Spleen (tissue), 7 donors: ENCODE results near the gene THY1.
"Not testable (repeated sequence)": the region's sequence is repeated elsewhere in the genome, so short reads cannot be mapped to it uniquely, and the experiment has no call there.

Experiments used
- CTCF ChIP-seq, 11 experiments: fragments of 200-600 bp in 7 of 11; fragments of 450-650 bp in 4 of 11; sonication (generic) in 4 of 11; IDR thresholded peaks in 8 of 11; conservative IDR thresholded peaks in 3 of 11; 1 replicate in 7 of 11; 2 replicates in 4 of 11; pipeline versions ENCODE4 v1.4.0 to v1.8.0; 2016 to 2021; ENCODE audit warnings: antibody characterized with exemption in 11 of 11, inconsistent platforms in 4 of 11, mild to moderate bottlenecking in 1 of 11
- POLR2A ChIP-seq, 3 donors: fragments of 450-650 bp; IDR thresholded peaks; one replicate each; pipeline ENCODE4 v1.5.1; 2017; ENCODE audit warnings: antibody characterized with exemption in 3 of 3, mild to moderate bottlenecking in 1 of 3
- donor health status: DM: no; HTN: no; CAD: no; lungs with moderate emphysema.
- donor health status: DM: no; HTN: no; CAD: no.
- donor health status: DM: no; HTN: no; CAD: no.

GRCh38 chr11:119437521-119437920, 14.5 kb upstream of the THY1 start:
- not testable (repeated sequence) for TF ChIP-seq POLR2A (IDR thresholded peaks at IDR 0.05); CTCF (IDR thresholded peaks at IDR 0.05 in 8 of 11, conservative IDR thresholded peaks at IDR 0.05 in 3 of 11)
